Measurements from ENCODE around the gene RPL26. TPM values are rescaled to one million over a fixed set of nuclear protein-coding genes. Genes with fewer than 3 reads are reported as not detected.

The RPL26 gene
- total and polyA plus RNA-seq, 7 experiments from 2014 or later, result 1,965 to 3,298 (median 2,350) TPM

DNA sequence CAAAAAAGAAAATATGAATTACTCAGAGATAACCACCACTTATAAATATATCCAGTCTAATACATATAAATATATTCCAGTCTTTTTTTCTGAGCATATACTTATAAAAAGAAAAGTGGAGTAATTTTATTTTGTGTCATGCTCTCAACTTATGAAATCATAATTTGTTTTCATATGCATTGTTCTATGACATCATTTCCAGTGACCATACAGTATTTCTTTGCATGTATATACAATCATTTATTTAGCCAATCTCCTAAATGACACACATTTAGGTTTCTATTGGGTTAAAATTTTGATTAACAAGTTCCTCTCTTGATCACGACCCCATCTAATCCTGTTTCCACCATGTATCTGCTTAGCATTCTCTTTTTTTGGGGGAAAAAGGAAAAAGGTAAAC lies 36.3 kb upstream of the RPL26 start:
- intact Hi-C loops (cut with micrococcal nuclease), result no loop called here
- Mint-ChIP-seq H3K4me3 (no peak overlapping the region), H3K9me3 (peaks cover 0 to 3% (median 0%) of the 10 kb centered on the region in 11 donors), H3K36me3 (no peaks in the 10 kb centered on the region), H3K4me1 (peaks cover 0 to 4% (median 0%) of the 10 kb centered on the region in 7 donors), H3K27ac (no peak overlapping the region), H3K27me3 (peaks cover 15 to 66% (median 40%) of the 10 kb centered on the region in 5 donors)
- Histone ChIP-seq H3K4me1 (ENCODE audit: control insufficient read depth in 2 of 2, insufficient read depth in 2 of 2, low read length in 2 of 2) (no peaks in the 10 kb centered on the region), H3K4me3 (ENCODE audit: low read length) (no peak overlapping the region), H3K27me3 (ENCODE audit: control insufficient read depth in 2 of 2, insufficient read depth in 2 of 2, low read length in 2 of 2) (no peaks in the 10 kb centered on the region), H3K27ac (ENCODE audit: low read depth, low read length) (no peak overlapping the region), H3K9me3 (ENCODE audit: control insufficient read depth in 2 of 3, low read length in 3 of 3) (no peaks in the 10 kb centered on the region), H3K36me3 (ENCODE audit: control insufficient read depth in 2 of 3, insufficient read depth in 3 of 3, low read length in 3 of 3) (no peaks in the 10 kb centered on the region)
- CTCF ChIA-PET, result no interaction called here
- DNase-seq (no peak), ATAC-seq (no peak)
- POLR2A ChIA-PET, result no interaction called here

DNA sequence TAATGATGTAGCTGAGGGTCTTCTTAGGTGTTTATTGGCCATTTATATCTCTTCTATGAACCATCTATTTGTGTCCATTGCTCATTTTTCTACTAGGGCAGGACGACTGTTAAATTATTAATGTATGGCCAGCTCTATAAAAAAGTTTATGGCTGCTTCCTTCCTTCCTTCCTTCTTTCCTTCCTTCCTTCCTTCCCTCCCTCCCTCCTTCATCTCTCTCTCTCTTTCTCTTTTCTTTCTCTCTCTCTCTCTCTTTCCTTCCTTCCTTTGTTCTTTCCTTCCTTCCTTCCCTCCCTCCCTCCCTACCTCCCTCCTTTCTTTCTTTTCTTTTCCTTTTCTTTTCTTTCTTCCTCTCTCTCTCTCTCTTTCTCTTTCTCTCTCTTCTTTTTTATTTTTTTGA lies 35.5 kb upstream of the RPL26 start:
- no peak overlapping the region for H3K27ac ChIP-seq (ENCODE audit: low read depth, low read length)
- Mint-ChIP-seq H3K9me3 (peaks cover 0 to 3% (median 0%) of the 10 kb centered on the region in 11 donors), H3K4me3 (no peak overlapping the region), H3K4me1 (peaks cover 1 to 6% (median 2%) of the 10 kb centered on the region in 7 donors), H3K27me3 (peaks cover 15 to 67% (median 37%) of the 10 kb centered on the region in 5 donors), H3K36me3 (no peaks in the 10 kb centered on the region), H3K27ac (no peak overlapping the region)
- no peaks in the 10 kb centered on the region for H3K9me3 ChIP-seq (ENCODE audit: control insufficient read depth in 2 of 3, low read length in 3 of 3)
- CTCF ChIA-PET, result no interaction called here
- H3K4me1 ChIP-seq (ENCODE audit: control insufficient read depth in 2 of 2, insufficient read depth in 2 of 2, low read length in 2 of 2), result peaks cover 0 to under 1% of the 10 kb centered on the region in 2 donors
- DNase-seq (no peak), ATAC-seq (no peak)
- H3K36me3 ChIP-seq (ENCODE audit: control insufficient read depth in 2 of 3, insufficient read depth in 3 of 3, low read length in 3 of 3), result no peaks in the 10 kb centered on the region
- intact Hi-C loops (cut with micrococcal nuclease), result no loop called here
- no peak overlapping the region for H3K4me3 ChIP-seq (ENCODE audit: low read length)
- no peaks in the 10 kb centered on the region for H3K27me3 ChIP-seq (ENCODE audit: control insufficient read depth in 2 of 2, insufficient read depth in 2 of 2, low read length in 2 of 2)
- POLR2A ChIA-PET, result no interaction called here

DNA sequence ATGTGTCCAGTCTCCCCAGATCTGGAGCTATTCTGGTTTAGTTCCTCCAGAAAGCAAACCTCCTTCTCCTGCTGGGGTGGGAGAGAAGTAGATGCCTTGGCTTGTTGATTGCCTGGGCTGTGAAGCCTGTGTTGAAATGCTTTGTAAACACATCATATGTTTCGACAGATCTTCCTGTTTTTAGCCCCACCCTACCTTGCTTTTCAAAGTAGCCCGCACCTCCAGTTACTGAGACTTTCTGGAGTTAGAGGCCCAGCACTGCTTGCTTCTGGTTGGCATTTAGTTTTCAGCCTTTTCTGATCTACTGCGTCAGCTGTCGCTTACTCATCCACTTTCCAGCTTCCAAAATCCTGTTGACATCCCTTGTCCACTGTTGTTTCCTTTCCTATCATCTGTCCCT lies 34.8 kb upstream of the RPL26 start:
- no peak overlapping the region for H3K27ac Mint-ChIP-seq
- Histone ChIP-seq H3K36me3 (ENCODE audit: control insufficient read depth in 2 of 3, insufficient read depth in 3 of 3, low read length in 3 of 3) (no peaks in the 10 kb centered on the region), H3K4me3 (ENCODE audit: low read length) (no peak overlapping the region), H3K27ac (ENCODE audit: low read depth, low read length) (no peak overlapping the region), H3K9me3 (ENCODE audit: control insufficient read depth in 2 of 3, low read length in 3 of 3) (no peaks in the 10 kb centered on the region), H3K4me1 (ENCODE audit: control insufficient read depth in 2 of 2, insufficient read depth in 2 of 2, low read length in 2 of 2) (peaks cover 0 to 3% of the 10 kb centered on the region in 2 donors), H3K27me3 (ENCODE audit: control insufficient read depth in 2 of 2, insufficient read depth in 2 of 2, low read length in 2 of 2) (no peaks in the 10 kb centered on the region)
- peaks cover 15 to 70% (median 33%) of the 10 kb centered on the region in 5 donors for H3K27me3 Mint-ChIP-seq
- intact Hi-C loops (cut with micrococcal nuclease), result no loop called here
- DNase-seq (no peak), ATAC-seq (peak; percentile 62)
- ChIA-PET CTCF (no interaction called here), POLR2A (no interaction called here)
- peaks cover 0 to 3% (median 0%) of the 10 kb centered on the region in 11 donors for H3K9me3 Mint-ChIP-seq
- H3K36me3 Mint-ChIP-seq, result no peaks in the 10 kb centered on the region
- no peak overlapping the region for H3K4me3 Mint-ChIP-seq
- peaks cover 8 to 12% (median 9%) of the 10 kb centered on the region in 7 donors for H3K4me1 Mint-ChIP-seq

GRCh38 chr17:8413938-8414337 lies 30.9 kb upstream of the RPL26 start:
- ChIA-PET CTCF (interaction anchor here (1.7 kb wide), 1 partner anchor 332 kb away, joined by 3 read pairs; no protein-coding TSS in a partner anchor), POLR2A (interaction anchor here (0.6 kb wide), 1 partner anchor 18 kb away, joined by 3 read pairs; no protein-coding TSS in a partner anchor)
- H3K27ac ChIP-seq (ENCODE audit: low read depth, low read length), result no peak overlapping the region
- Mint-ChIP-seq H3K36me3 (no peaks in the 10 kb centered on the region), H3K27me3 (peaks cover 9 to 68% (median 13%) of the 10 kb centered on the region in 5 donors), H3K27ac (no peak overlapping the region), H3K4me3 (no peak overlapping the region), H3K4me1 (peaks cover 9 to 22% (median 16%) of the 10 kb centered on the region in 7 donors), H3K9me3 (peaks cover 0 to 3% (median 0%) of the 10 kb centered on the region in 11 donors)
- H3K9me3 ChIP-seq (ENCODE audit: control insufficient read depth in 2 of 3, low read length in 3 of 3), result no peaks in the 10 kb centered on the region
- no peak overlapping the region for H3K4me3 ChIP-seq (ENCODE audit: low read length)
- no peaks in the 10 kb centered on the region for H3K36me3 ChIP-seq (ENCODE audit: control insufficient read depth in 2 of 3, insufficient read depth in 3 of 3, low read length in 3 of 3)
- H3K4me1 ChIP-seq (ENCODE audit: control insufficient read depth in 2 of 2, insufficient read depth in 2 of 2, low read length in 2 of 2), result peaks cover 0 to 3% of the 10 kb centered on the region in 2 donors
- H3K27me3 ChIP-seq (ENCODE audit: control insufficient read depth in 2 of 2, insufficient read depth in 2 of 2, low read length in 2 of 2), result no peaks in the 10 kb centered on the region
- DNase-seq (no peak), ATAC-seq (no peak)
- intact Hi-C loops (cut with micrococcal nuclease), result loop anchor here in 1 of 2 donors (5.0 kb wide), 1 partner anchor 583 kb away; no protein-coding TSS in a partner anchor

- no peaks in the 10 kb centered on the region for H3K27me3 ChIP-seq (ENCODE audit: control insufficient read depth in 2 of 2, insufficient read depth in 2 of 2, low read length in 2 of 2)
- ChIA-PET POLR2A (no interaction called here), CTCF (interaction anchor here (0.9 kb wide), 1 partner anchor 22 kb away, joined by 3 read pairs; the partner anchor contains the start of gene NDEL1)
- no peaks in the 10 kb centered on the region for H3K36me3 ChIP-seq (ENCODE audit: control insufficient read depth in 2 of 3, insufficient read depth in 3 of 3, low read length in 3 of 3)
- no peak overlapping the region for H3K4me3 ChIP-seq (ENCODE audit: low read length)
- no peak overlapping the region for H3K27ac ChIP-seq (ENCODE audit: low read depth, low read length)
- H3K4me1 ChIP-seq (ENCODE audit: control insufficient read depth in 2 of 2, insufficient read depth in 2 of 2, low read length in 2 of 2), result peaks cover 0 to 3% of the 10 kb centered on the region in 2 donors
- peaks cover 0 to 3% (median 0%) of the 10 kb centered on the region in 11 donors for H3K9me3 Mint-ChIP-seq
- peak overlapping the region in 1 of 9 donors; percentile 42 for H3K27ac Mint-ChIP-seq
- H3K4me1 Mint-ChIP-seq, result peaks cover 9 to 24% (median 15%) of the 10 kb centered on the region in 7 donors
- no peak overlapping the region for H3K4me3 Mint-ChIP-seq
- intact Hi-C loops (cut with micrococcal nuclease), result loop anchor here in 1 of 2 donors (5.0 kb wide), 1 partner anchor 584 kb away; no protein-coding TSS in a partner anchor
- no peaks in the 10 kb centered on the region for H3K36me3 Mint-ChIP-seq
- DNase-seq (no peak), ATAC-seq (peak; percentile 52)
- H3K9me3 ChIP-seq (ENCODE audit: control insufficient read depth in 2 of 3, low read length in 3 of 3), result no peaks in the 10 kb centered on the region
- peaks cover 9 to 62% (median 13%) of the 10 kb centered on the region in 5 donors for H3K27me3 Mint-ChIP-seq
Observed at GRCh38 chr17:8413328-8413727, 30.3 kb upstream of the RPL26 start.

- no peaks in the 10 kb centered on the region for H3K36me3 ChIP-seq (ENCODE audit: control insufficient read depth in 2 of 3, insufficient read depth in 3 of 3, low read length in 3 of 3)
- Mint-ChIP-seq H3K4me3 (no peak overlapping the region), H3K4me1 (peaks cover 9 to 26% (median 15%) of the 10 kb centered on the region in 7 donors), H3K36me3 (no peaks in the 10 kb centered on the region), H3K9me3 (peaks cover 0 to 3% (median 0%) of the 10 kb centered on the region in 11 donors), H3K27ac (peak overlapping the region in 1 of 9 donors; percentile 27), H3K27me3 (peaks cover 4 to 50% (median 12%) of the 10 kb centered on the region in 5 donors)
- H3K9me3 ChIP-seq (ENCODE audit: control insufficient read depth in 2 of 3, low read length in 3 of 3), result no peaks in the 10 kb centered on the region
- ATAC-seq (peak; percentile 62), DNase-seq (no peak)
- H3K4me1 ChIP-seq (ENCODE audit: control insufficient read depth in 2 of 2, insufficient read depth in 2 of 2, low read length in 2 of 2), result peaks cover 0 to 3% of the 10 kb centered on the region in 2 donors
- ChIA-PET CTCF (interaction anchor here (0.7 to 1.1 kb wide), 4 partner anchors 334 to 586 kb away, joined by 3 to 7 read pairs (median 3); no protein-coding TSS in a partner anchor), POLR2A (interaction anchor here (2.2 kb wide), 1 partner anchor 334 kb away, joined by 7 read pairs; no protein-coding TSS in a partner anchor)
- no peaks in the 10 kb centered on the region for H3K27me3 ChIP-seq (ENCODE audit: control insufficient read depth in 2 of 2, insufficient read depth in 2 of 2, low read length in 2 of 2)
- no peak overlapping the region for H3K4me3 ChIP-seq (ENCODE audit: low read length)
- H3K27ac ChIP-seq (ENCODE audit: low read depth, low read length), result no peak overlapping the region
- intact Hi-C loops (cut with micrococcal nuclease), result loop anchor here in 1 of 2 donors (5.0 kb wide), 1 partner anchor 585 kb away; no protein-coding TSS in a partner anchor
Observed at GRCh38 chr17:8412089-8412488, 29.1 kb upstream of the RPL26 start.
